Measurements from ENCODE around the gene FAM110A. TPM values are rescaled to one million over a fixed set of nuclear protein-coding genes. Genes with fewer than 3 reads are reported as not detected.
"Not testable (repeated sequence)": the region's sequence is repeated elsewhere in the genome, so short reads cannot be mapped to it uniquely, and the experiment has no call there.

The FAM110A gene
- total RNA-seq, 1 donor from 2014 or later = 1.9 TPM

DNA sequence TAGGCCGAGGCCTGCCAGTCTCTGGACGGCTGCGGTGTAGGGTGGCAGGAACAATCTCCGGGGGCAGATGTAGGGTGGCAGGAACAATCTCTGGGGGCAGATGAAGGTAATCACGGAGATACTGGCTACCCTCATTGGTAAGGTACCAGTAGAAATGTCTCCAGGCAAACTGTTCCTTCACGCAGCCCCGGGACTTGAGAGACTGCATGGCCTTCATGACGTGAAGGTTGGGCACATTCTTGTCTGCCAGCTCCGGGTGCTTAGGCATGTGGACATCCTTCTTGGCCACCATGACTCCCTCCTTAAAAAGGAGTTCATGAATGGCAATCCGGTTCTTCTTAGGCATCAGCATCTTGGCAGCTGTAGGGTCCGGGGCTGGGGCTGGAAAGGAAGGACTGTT is 6.1 kb downstream of the FAM110A start:
- intact Hi-C loops (cut with DNase I) = no loop called here
- ATAC-seq (ENCODE audit: poor library complexity) = no peak
- no peak for DNase-seq

DNA sequence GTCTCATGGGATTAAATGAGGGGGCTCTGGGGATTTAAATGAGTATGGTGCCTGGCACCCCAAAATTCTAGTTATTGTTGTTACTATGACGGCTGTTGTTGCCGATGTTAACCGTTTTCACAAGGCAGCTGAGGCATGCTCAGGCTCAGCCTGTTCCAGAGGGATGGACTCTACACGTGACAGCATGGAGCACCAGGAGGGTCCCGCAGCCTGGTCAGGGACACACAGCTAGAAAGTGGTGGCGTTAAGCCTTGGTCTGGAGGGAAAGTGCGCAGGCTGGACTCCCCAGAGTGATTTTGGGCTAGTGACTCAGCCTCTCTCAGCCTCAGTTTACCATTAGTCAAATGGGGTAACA is 7.0 kb downstream of the FAM110A start:
- ATAC-seq (ENCODE audit: poor library complexity) (no peak), DNase-seq (no peak)
- intact Hi-C loops (cut with DNase I) = no loop called here

DNA sequence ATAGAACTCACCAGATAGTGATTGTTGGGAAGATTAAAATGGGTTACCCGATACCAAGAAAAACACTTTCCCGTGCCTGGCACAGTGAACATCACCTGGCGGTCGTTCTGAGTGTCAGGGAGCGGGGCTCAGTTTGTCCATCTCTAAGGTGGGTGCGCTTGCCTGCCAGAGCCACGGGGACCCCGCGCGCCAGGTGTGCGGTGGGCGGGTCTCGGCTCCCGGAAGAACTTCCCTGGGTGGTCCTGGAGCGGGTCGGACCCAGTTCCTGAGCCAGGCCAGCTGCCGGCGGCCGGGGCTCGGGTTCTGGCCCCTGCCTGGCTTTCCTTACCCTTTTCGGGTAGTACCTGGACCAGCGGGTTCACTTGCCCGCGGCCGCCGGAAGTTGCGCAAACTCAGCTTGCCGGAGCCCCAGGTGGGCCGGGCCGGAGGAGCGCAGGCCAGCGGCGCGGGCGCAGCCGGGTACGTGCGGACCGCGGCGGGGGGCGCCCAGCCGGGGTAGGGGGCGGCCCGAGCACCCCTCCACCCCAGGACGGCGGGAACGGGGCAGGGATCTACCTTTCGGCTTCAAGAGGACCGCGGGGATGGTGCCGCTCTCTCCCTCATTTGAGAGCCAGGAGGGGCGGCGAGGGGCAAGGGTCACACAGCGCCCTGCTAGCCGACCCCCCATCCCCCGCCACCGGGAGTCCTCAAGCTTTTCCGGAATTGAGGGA is 7.5 kb downstream of the FAM110A start:
- DNase-seq (no peak), ATAC-seq (ENCODE audit: poor library complexity) (no peak)
- intact Hi-C loops (cut with DNase I) = no loop called here

DNA sequence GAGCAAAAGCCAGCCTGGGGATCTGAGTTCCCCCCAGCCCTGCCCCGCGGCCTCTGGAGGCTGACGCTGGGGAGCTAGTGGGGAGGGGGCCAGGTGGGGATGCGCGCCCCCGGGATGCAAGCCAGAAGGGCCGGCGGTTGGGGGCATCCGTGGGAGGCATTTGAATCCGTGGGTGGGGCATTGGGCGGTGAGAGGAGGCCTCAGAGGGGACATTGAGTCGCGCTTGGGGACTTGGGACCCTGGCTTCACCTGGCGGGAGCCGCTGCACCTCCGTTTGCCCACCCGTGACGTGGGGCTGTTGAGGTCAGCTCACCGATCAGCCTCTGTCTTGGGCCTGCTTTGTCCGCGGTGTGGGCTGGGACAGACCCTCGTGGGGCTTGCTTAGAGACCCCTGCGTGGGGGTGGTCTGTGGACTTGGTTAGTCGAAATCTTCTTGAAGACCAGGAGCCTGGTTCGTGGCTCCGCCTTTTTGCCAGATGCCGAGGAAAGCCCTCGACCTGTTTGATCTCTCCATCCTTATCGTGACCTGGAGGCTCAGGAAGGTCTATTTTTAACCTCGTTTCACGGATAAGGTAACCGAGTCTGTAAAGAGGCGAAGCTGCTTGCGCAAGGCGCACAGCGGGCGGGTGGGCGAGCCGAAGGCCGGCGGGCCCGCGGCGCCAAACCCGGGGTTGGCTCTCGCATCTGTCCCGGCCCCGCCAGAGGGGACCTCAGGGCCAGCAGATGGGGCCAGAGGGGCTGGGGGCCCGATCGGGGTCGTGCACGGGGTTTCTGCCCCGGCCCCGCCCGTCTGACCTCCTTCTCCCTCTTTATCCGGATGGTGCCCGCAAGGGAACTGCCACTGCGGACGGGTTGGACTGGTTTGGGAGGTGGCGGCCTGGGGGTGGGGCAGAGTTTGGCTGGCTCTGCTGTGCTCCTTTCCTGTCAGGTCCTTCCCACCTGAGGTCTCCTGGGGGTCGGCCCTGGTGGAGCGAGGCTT is 8.3 kb downstream of the FAM110A start:
- ATAC-seq (ENCODE audit: poor library complexity) (no peak), DNase-seq (no peak)
- intact Hi-C loops (cut with DNase I) = no loop called here

DNA sequence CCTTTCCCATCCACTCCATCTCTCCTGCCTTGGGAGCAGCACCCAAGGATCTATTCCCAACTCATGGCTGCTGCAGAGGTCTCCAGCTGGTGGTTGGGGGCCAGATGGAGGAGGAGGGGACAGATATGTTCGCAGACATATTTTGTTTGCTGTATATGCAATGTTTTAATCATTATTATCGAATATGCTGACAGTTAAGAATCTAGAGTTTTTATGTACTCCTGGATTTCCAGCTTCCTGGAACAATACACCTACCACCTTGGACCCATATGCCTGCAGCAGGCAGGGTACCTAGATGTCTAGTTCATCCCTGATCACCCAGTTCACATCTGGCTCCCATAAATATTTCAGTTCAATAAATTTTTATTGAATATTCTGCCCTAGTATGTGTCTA is 9.0 kb downstream of the FAM110A start:
- intact Hi-C loops (cut with DNase I) = no loop called here
- ATAC-seq (ENCODE audit: poor library complexity) = no peak
- DNase-seq = no peak

DNA sequence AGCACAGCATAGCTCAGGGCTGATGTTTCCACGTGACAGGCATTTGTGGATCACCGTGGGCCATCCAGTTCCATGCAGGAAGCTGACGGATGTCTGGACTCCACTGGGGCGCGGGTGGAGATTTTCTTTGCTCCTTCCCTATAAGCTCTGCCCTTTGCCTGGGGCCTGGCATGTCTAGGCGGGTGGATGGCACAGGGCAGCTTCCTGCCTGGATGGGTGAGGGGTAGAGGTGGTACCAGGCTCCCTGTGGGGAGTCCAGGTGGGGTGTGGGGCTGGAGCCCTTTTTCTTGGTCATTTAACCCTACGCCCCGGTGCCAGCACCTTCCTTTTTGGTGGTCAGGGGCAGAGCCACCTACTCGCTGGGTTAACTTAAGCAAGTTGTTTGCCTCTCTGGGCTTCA is 10.4 kb downstream of the FAM110A start:
- intact Hi-C loops (cut with DNase I) = no loop called here
- no peak for ATAC-seq (ENCODE audit: poor library complexity)
- no peak for DNase-seq

DNA sequence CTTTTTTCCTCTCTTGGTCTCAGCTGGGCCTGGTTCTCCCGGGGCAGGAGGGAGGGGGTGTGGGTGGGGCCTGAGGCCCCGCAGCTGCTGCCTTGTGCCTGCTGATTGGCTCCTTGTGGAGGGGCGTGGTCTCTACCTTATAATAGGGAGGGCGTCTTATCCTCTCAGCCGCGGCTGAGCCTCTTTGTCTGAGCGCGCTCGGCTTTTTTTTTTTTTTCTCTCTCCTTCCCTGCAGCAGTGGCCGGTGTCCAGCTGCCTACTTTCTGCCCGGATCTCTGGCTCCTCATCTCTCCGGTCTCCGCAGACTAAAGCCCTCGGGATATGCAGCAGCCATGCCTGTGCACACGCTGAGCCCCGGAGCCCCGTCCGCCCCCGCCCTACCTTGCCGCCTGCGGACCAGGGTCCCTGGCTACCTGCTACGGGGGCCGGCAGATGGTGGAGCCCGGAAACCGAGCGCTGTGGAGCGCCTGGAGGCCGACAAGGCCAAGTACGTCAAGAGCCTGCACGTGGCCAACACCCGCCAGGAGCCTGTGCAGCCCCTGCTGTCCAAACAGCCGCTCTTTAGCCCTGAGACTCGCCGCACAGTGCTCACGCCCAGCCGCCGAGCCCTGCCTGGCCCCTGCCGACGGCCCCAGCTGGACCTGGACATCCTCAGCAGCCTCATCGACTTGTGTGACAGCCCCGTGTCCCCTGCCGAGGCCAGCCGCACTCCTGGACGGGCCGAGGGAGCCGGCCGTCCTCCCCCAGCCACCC is 11.1 kb downstream of the FAM110A start:
- DNase-seq = peak; percentile 94
- intact Hi-C loops (cut with DNase I) = no loop called here

DNA sequence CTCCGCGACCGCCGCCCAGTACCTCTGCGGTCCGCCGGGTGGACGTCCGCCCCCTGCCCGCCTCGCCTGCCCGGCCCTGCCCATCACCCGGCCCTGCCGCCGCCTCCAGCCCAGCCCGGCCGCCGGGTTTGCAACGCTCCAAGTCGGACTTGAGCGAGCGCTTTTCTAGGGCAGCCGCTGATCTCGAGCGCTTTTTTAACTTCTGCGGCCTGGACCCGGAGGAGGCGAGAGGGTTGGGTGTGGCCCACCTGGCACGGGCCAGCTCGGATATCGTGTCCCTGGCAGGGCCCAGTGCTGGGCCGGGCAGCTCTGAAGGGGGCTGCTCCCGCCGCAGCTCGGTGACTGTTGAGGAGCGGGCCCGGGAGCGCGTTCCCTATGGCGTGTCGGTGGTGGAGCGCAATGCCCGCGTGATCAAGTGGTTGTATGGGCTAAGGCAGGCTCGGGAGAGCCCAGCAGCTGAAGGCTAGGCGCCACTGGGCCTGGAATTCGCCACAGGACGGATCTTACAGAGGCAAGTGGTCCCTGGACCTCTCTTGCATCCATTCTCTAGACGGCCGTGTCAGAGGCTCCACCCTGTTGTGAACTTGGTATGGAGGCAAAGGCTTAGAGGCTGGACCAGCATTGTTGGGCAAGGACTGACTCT is 11.8 kb downstream of the FAM110A start:
- ATAC-seq (ENCODE audit: poor library complexity) = no peak
- intact Hi-C loops (cut with DNase I) = no loop called here
- no peak for DNase-seq

More for the DNA sequence above, 11.1 kb downstream of the FAM110A start:
- peak; percentile 98 for ATAC-seq (ENCODE audit: poor library complexity)

DNA sequence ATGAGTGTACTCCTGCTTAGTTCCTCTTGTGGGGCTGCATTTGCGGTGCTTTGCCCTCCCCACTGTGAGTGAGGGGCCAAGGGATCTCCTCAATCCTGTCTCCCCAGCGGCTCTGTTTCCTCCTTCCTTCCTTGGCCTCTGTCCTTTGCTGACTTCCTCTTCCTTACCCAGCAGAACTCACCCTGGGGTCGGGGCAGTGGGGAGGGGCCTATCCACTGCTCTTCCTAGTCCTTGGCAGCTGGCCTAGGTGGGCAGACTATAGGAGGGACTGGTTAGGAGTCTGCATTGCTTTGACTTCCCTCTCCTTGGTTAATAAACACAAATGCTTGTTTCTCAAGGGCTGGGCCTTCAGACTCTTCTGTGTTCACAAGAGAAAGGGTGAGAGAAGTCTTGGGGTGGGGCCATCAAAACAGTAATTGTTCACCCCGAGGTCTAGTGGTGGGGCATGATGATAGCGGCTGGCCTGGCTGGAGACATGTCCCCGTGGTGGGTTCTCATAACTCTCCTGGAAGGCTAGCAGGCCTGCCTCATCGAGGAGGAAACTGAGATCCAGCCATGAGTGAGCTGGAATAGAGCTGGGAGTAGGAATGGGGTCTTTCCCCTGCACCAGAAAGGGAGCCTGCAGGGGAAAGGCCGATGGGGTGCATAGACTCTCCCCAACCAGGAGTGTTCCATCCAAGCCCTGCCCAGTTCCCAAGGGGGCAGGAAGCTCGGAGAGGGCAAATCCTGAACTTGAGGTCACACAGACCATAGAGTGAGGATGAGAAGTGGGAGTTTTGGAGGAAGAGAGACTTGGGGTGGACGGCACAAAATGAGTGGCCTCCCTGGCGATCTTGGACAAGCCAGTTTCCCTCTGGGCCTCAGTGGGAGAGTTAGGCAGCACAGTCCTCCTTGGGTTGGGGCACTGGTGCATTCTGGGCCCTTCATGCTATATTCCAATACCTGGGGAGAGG is 12.7 kb downstream of the FAM110A start:
- peak; percentile 61 for DNase-seq
- no peak for ATAC-seq (ENCODE audit: poor library complexity)
- intact Hi-C loops (cut with DNase I) = no loop called here

DNA sequence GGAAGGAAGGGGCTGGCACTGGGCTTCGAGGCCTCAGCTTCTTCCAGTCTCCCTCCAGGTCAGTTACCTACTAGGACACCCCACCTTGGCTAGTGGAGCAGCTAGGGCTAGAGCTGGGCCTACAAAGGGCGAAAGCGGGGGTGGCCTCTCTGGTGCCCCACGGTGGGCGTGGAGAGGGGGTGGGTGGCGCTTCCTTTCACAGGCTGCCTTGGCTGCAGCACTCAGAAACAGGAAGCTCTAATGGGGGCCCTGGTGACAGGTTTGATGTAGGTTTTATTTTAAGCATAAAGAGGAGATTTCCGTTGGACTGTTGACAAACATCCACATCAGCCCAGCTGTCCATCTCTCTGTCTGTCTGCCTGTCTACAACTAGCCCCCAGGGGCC is 13.4 kb downstream of the FAM110A start:
- DNase-seq = no peak
- intact Hi-C loops (cut with DNase I) = no loop called here

DNA sequence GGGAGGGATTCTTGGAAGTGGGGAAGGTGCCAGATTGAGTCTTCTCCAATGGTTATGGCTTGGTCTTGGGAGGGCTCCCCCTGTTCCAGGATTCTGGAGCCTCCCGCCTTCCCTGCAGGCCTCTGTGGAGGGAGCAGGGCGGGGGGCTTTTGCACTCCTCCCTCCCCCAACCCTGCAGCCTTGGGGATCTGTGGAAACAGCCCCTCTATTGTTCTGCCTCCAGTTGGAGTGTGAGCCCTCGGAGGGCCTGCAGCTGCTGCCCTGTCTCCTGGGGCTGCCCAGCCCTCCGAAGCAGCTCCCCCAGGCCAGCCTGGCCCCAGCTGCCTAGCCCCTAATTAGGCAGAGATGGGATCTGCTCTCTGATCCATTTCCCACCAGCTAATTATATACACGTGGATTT is 14.7 kb downstream of the FAM110A start:
- DNase-seq (no peak), ATAC-seq (ENCODE audit: poor library complexity) (no peak)
- intact Hi-C loops (cut with DNase I) = no loop called here

More for the DNA sequence above, 13.4 kb downstream of the FAM110A start:
- ATAC-seq (ENCODE audit: poor library complexity) = no peak

DNA sequence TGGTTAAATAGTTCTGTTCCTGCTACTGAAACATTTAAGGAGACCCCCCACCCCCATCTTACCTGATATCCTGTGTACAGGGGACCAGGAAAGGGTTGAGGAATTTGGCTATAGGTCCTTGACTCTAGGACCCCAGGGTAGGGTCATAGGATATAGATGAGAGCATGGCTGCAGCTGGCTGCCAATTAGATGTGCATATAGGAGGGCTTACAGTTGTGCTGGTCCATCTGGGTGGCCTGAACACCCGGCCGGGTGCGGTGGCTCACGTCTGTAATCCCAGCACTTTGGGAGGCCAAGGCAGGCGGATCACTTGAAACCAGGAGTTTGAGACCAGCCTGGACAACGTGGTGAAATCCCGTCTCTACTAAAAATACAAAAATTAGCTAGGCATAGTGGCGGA is 15.2 kb downstream of the FAM110A start:
- ATAC-seq (ENCODE audit: poor library complexity); DNase-seq; intact Hi-C loops (cut with DNase I): not testable (repeated sequence)

DNA sequence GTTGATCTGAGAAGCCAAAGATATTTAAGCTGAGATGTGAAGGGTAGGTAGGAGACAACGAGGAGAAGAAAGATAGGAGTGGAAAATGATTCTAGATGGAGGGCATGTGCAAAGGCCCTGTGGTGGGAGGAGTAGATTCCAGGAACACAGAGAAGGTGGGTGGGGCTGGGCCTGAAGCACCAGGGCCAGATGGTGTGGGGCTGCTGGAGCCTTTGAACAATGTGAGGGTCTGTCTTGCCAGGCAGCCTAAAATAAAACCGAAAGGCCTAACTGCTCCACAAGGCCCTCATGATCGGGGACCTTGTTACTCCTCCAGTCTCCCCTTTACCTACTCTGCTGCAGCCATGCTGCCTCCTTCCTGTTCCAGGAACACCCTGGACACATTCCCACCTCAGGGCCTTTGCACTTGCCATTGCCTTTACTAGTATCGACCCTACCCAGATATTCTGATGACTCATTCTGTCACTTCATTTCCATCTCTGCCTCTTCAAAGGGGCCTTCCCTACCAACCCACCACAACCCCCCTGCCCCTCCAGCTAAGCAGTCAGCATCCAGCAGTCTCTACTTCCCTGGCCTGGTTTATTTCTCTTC is 20.0 kb downstream of the FAM110A start:
- ATAC-seq (ENCODE audit: poor library complexity) = no peak
- DNase-seq = no peak
- intact Hi-C loops (cut with DNase I) = no loop called here

DNA sequence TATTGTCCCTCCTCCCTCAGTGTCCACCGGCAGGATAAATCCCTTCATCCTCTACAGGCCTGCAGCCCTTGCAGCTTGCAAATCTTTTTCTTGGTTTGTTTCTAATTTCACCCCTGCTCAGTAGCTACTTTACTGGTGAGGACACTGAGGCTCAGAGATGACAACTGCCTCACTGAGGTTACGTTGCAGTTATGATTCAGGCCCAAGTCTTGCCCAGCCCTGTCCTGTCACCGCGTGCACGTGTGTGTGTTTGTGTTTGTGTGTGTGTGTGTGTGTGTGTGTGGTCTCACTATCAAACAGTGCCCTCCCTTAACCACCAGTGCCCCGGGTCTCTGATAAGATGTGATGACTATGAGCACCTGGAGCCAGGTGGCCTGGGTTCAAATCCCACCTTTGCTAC is 21.1 kb downstream of the FAM110A start:
- intact Hi-C loops (cut with DNase I) = no loop called here
- DNase-seq = no peak
- no peak for ATAC-seq (ENCODE audit: poor library complexity)

DNA sequence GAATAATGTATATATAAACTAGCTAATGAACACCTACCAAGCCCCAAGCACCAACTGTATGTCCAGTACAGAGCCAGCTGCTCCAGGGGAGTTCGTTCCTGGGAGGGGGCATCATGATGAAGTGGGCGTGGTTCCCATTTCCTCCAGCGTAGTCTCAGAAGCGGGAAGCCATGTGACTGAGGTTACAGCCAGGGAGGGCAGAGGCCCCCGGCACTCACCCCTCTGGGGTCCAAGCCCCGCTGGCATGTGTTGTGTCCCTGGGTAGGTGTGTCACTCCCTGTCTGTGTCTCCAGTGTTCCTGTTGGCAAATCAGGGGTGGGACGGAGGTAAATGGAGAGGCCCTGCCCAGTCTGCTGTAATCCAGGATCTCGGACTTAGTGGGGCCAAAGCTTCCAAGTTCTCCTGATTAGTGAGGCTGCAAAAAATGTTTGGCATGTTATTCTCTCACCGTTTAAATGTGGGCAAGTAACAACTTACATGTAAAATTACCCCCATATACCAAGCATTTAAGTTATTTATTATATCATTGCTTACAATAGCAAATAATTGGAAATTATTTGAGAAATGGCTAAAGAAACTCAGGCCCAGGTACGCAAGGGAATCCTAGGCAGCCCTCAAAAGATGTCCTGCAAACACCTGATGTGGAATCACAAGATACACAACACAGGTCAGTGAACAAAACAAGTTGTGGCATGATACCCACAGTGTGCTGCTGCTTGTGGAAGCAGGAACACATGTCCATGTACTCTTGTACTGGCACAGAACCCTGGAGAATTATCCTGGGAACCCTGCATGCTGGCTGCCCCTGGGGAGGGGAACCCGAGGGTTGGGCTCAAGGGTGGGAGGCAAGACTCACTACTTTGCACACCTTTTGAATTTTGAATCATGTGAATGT is 22.2 kb downstream of the FAM110A start:
- ATAC-seq (ENCODE audit: poor library complexity) (no peak), DNase-seq (no peak)
- intact Hi-C loops (cut with DNase I) = no loop called here

DNA sequence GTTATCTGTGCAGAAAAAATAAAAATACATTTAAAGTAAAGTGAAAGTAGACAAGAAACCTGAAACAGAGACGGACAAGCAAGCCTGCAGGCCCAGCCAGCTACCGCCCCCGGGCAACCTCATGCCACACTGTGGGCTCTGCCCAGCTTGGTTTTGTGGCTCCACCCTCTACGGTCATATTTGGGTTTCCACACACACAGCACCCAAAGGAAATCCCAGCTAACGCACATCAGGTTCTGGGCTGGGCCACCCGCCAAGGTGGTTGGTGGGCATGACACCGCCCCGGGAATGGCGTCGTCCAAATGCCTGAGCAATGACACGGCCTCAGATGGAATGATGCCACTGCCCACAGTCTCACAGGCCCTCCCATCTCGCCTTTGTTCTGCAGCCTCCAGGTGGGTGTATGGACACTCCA is 22.9 kb downstream of the FAM110A start:
- intact Hi-C loops (cut with DNase I) = no loop called here
- no peak for ATAC-seq (ENCODE audit: poor library complexity)
- no peak for DNase-seq

DNA sequence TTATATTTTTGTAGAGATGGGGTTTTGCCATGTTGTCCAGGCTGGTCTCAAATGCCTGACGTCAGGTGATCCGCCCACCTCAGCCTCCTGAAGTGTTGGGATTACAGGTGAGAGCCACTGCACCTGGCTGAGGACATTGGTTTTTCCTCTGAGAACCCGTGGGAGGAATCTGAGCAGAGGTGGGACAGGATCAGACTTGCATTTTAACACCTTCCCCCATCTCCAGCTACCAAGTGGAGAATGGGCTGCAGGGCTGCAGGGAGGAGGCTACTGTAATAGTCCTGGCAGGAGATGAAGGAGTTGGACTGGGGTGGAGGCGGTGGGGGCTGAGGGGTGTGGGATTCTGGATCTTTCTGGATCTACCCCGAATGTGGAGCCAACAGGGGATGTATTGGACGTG is 24.5 kb downstream of the FAM110A start:
- intact Hi-C loops (cut with DNase I) = no loop called here
- no peak for ATAC-seq (ENCODE audit: poor library complexity)
- no peak for DNase-seq
